SKM-1 treated with dmso at 0.1 percent for 144 hours (cell line): Measurements from ENCODE around the gene HNRNPM.

ENCODE experiments used
- DNase-seq: peaks from one replicate; lab custom pipeline; 2025; ENCODE audit not compliant: unreplicated experiment; lab: John Stamatoyannopoulos, UW

The HNRNPM gene

GRCh38 chr19:8459095-8459494 lies 14.3 kb downstream of the HNRNPM start:
- no peak for DNase-seq

- no peak for DNase-seq
Observed at GRCh38 chr19:8459520-8460270, 14.9 kb downstream of the HNRNPM start.

GRCh38 chr19:8460516-8461298 lies 15.9 kb downstream of the HNRNPM start:
- DNase-seq: no peak

GRCh38 chr19:8461376-8461775 lies 16.6 kb downstream of the HNRNPM start:
- DNase-seq: no peak

- no peak for DNase-seq
Observed at GRCh38 chr19:8461891-8462290, 17.1 kb downstream of the HNRNPM start.

- no peak for DNase-seq
Observed at GRCh38 chr19:8462571-8462970, 17.8 kb downstream of the HNRNPM start.

GRCh38 chr19:8463365-8463764 lies 18.6 kb downstream of the HNRNPM start:
- no peak for DNase-seq

GRCh38 chr19:8466018-8466417 lies 21.2 kb downstream of the HNRNPM start:
- DNase-seq: no peak

- no peak for DNase-seq
Observed at GRCh38 chr19:8468124-8468523, 23.3 kb downstream of the HNRNPM start.

GRCh38 chr19:8468761-8469373 lies 24.1 kb downstream of the HNRNPM start:
- DNase-seq: no peak

GRCh38 chr19:8469613-8470368 lies 25.0 kb downstream of the HNRNPM start:
- no peak for DNase-seq

- no peak for DNase-seq
Observed at GRCh38 chr19:8473648-8474476, 29.1 kb downstream of the HNRNPM start.

GRCh38 chr19:8475005-8475404 lies 30.2 kb downstream of the HNRNPM start:
- DNase-seq: no peak

- no peak for DNase-seq
Observed at GRCh38 chr19:8476524-8476923, 31.7 kb downstream of the HNRNPM start.

- no peak for DNase-seq
Observed at GRCh38 chr19:8477889-8478288, 33.1 kb downstream of the HNRNPM start.

GRCh38 chr19:8478598-8478997 lies 33.8 kb downstream of the HNRNPM start:
- DNase-seq: no peak

GRCh38 chr19:8481201-8481600 lies 36.4 kb downstream of the HNRNPM start:
- no peak for DNase-seq

- no peak for DNase-seq
Observed at GRCh38 chr19:8481616-8482015, 36.8 kb downstream of the HNRNPM start.

- no peak for DNase-seq
Observed at GRCh38 chr19:8482696-8483095, 37.9 kb downstream of the HNRNPM start.

GRCh38 chr19:8483165-8483564 lies 38.4 kb downstream of the HNRNPM start:
- no peak for DNase-seq
